Fibroblast of lung (primary cell): Measurements from ENCODE around the gene MB21D2. TPM values are rescaled to one million over a fixed set of nuclear protein-coding genes. Genes with fewer than 3 reads are reported as not detected.

Experiments
- DNase-seq, 2 donors: peaks; one replicate each; pipeline versions ENCODE4 v3.0.0 to v3.0.0-alpha.2; 2010; ENCODE audit warnings: low read depth in 2 of 2
- H2AFZ ChIP-seq: 2 replicates; pipeline ENCODE4 v1.5.1; 2012; ENCODE audit warnings: low read length, control low read depth, inconsistent platforms
- H3K27ac ChIP-seq: 2 replicates; pipeline ENCODE4 v1.5.1; 2011; ENCODE audit warnings: low read length, control low read depth; ENCODE audit not compliant: insufficient read depth
- H3K27me3 ChIP-seq: 2 replicates; pipeline ENCODE4 v1.5.1; 2011; ENCODE audit warnings: mild to moderate bottlenecking, low read length; ENCODE audit not compliant: control insufficient read depth, insufficient read depth
- H3K36me3 ChIP-seq: 2 replicates; pipeline ENCODE4 v1.5.1; 2011; ENCODE audit warnings: low read length; ENCODE audit not compliant: control insufficient read depth, insufficient read depth
- H3K4me1 ChIP-seq: 2 replicates; pipeline ENCODE4 v1.5.1; 2011; ENCODE audit warnings: low read length; ENCODE audit not compliant: control insufficient read depth, insufficient read depth; ENCODE audit errors: extremely low read depth
- H3K4me2 ChIP-seq: 2 replicates; pipeline ENCODE4 v1.5.1; 2011; ENCODE audit warnings: low read length, control low read depth; ENCODE audit not compliant: insufficient read depth; ENCODE audit errors: extremely low read depth
- H3K4me3 ChIP-seq, 4 experiments: fragments of 200-600 bp in 1 of 4; sonication (generic) in 1 of 4; replicated peaks in 1 of 4; 2 replicates each; pipeline ENCODE4 v1.5.1; 2011 to 2016; ENCODE audit warnings: low read length in 4 of 4, low read depth in 3 of 4, mild to moderate bottlenecking in 3 of 4, control low read depth in 2 of 4, inconsistent platforms in 1 of 4, mixed read lengths in 1 of 4; ENCODE audit not compliant: insufficient read depth in 1 of 4; ENCODE audit errors: control extremely low read depth in 1 of 4
- H3K79me2 ChIP-seq: 2 replicates; pipeline ENCODE4 v1.5.1; 2012; ENCODE audit warnings: mild to moderate bottlenecking, low read length, inconsistent platforms; ENCODE audit not compliant: control insufficient read depth, insufficient read depth
- H3K9ac ChIP-seq: 2 replicates; pipeline ENCODE4 v1.5.1; 2011; ENCODE audit warnings: mild to moderate bottlenecking, low read length, control low read depth; ENCODE audit not compliant: insufficient read depth
- H3K9me3 ChIP-seq: 2 replicates; pipeline ENCODE4 v1.5.1; 2012; ENCODE audit warnings: low read depth, low read length; ENCODE audit not compliant: control insufficient read depth, insufficient read depth
- H4K20me1 ChIP-seq: 2 replicates; pipeline ENCODE4 v1.5.1; 2011; ENCODE audit warnings: low read length; ENCODE audit not compliant: control insufficient read depth, insufficient read depth; ENCODE audit errors: extremely low read depth
- EZH2 ChIP-seq: IDR thresholded peaks from 2 replicates; pipeline ENCODE4 v1.5.1; 2012; ENCODE audit warnings: low read length, control low read depth, mild to moderate bottlenecking; ENCODE audit errors: missing control alignments
- polyA plus RNA-seq, 2 donors: library from polyadenylated mRNA; depleted of rRNA in 1 of 2; stranded (reverse) in 1 of 2; unstranded in 1 of 2; fragments of >200 nt; gene quantifications; 2 replicates each; pipeline ENCODE4 v1.2.1, GENCODE V29; 2011 to 2012; ENCODE audit warnings: missing spikeins in 1 of 2
- total RNA-seq: library from RNA; depleted of rRNA; stranded (reverse); fragments of >200 nt; gene quantifications from 2 replicates; pipeline ENCODE4 v1.2.1, GENCODE V29; 2014
- TF ChIP-seq, protein P1 (sequence below), 2 donors: IDR thresholded peaks in 1 of 2; conservative IDR thresholded peaks in 1 of 2; 1 replicate in 1 of 2; 2 replicates in 1 of 2; pipeline ENCODE4 v1.5.1; 2011 to 2012; ENCODE audit warnings: low read length in 2 of 2, control low read depth in 1 of 2, inconsistent platforms in 1 of 2, low read depth in 1 of 2, mild to moderate bottlenecking in 1 of 2

Gene MB21D2
- total and polyA plus RNA-seq, 2 donors (not counting 1 experiment from before 2014, with no cell fraction given) = 3.5 to 11.4 TPM

DNA sequence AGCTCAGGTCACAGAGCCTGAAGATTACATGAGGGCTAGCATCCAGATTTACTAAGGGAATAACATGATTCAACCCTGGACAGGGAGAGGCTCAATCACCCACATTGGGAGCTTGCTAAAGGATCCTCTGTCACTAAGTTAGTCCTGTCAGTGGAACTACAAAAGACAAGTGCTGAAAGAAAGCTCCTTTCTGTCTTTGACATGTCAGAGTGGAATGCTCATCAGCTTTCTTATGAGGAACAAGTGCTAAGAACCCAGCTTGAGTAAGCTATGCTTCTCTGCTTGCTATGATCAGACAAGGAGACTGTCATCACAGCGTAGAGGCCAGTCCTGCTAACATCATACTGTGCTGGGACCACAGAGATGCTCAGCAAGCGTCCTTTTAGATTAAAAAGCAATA is 74.5 kb downstream of the MB21D2 start:
- Histone ChIP-seq H3K36me3 (no peaks in the 10 kb centered on the region), H3K79me2 (peaks cover 15% of the 10 kb centered on the region), H3K4me3 (no peak overlapping the region), H3K4me1 (peaks cover 2% of the 10 kb centered on the region), H3K9ac (no peak overlapping the region), H2AFZ (no peak overlapping the region), H3K27ac (no peak overlapping the region), H3K27me3 (no peaks in the 10 kb centered on the region), H3K4me2 (no peak overlapping the region), H3K9me3 (no peaks in the 10 kb centered on the region), H4K20me1 (no peaks in the 10 kb centered on the region)
- no peak for DNase-seq
- TF ChIP-seq EZH2 = no peak
- TF ChIP-seq, protein P1, sequence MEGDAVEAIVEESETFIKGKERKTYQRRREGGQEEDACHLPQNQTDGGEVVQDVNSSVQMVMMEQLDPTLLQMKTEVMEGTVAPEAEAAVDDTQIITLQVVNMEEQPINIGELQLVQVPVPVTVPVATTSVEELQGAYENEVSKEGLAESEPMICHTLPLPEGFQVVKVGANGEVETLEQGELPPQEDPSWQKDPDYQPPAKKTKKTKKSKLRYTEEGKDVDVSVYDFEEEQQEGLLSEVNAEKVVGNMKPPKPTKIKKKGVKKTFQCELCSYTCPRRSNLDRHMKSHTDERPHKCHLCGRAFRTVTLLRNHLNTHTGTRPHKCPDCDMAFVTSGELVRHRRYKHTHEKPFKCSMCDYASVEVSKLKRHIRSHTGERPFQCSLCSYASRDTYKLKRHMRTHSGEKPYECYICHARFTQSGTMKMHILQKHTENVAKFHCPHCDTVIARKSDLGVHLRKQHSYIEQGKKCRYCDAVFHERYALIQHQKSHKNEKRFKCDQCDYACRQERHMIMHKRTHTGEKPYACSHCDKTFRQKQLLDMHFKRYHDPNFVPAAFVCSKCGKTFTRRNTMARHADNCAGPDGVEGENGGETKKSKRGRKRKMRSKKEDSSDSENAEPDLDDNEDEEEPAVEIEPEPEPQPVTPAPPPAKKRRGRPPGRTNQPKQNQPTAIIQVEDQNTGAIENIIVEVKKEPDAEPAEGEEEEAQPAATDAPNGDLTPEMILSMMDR (conservative IDR thresholded peaks at IDR 0.05 in 1 of 2, IDR thresholded peaks at IDR 0.05 in 1 of 2; ENCODE audit: low read depth in 1 of 2, low read length in 2 of 2) = no peak

DNA sequence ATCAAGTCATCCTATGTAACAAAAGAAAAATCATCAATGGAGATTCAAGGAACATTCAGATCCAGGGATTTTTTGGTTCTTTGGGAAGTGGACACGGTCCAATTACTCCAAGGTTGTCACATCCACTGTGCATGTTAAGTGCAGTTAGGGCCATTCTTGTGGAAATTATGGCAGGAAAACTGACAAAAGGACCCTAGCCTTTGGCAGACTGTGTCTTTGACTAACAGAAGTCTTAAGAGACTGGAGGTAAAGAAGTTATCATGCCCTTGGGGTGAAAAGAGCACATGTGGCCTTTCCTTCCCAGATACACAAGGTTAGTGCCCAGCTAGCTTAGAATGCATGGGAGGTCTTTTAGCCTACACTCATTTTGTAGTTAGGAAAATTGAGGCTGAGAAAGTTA is 74.9 kb downstream of the MB21D2 start:
- no peaks in the 10 kb centered on the region for H4K20me1 ChIP-seq
- no peak overlapping the region for H2AFZ ChIP-seq
- H3K79me2 ChIP-seq = peaks cover 15% of the 10 kb centered on the region
- no peaks in the 10 kb centered on the region for H3K27me3 ChIP-seq
- no peaks in the 10 kb centered on the region for H3K36me3 ChIP-seq
- no peak overlapping the region for H3K4me2 ChIP-seq
- TF ChIP-seq EZH2 = no peak
- TF ChIP-seq, protein P1 (conservative IDR thresholded peaks at IDR 0.05 in 1 of 2, IDR thresholded peaks at IDR 0.05 in 1 of 2; ENCODE audit: low read depth in 1 of 2, low read length in 2 of 2) = no peak
- H3K4me1 ChIP-seq = no peaks in the 10 kb centered on the region
- no peaks in the 10 kb centered on the region for H3K9me3 ChIP-seq
- DNase-seq = no peak
- H3K9ac ChIP-seq = no peak overlapping the region
- no peak overlapping the region for H3K27ac ChIP-seq
- no peak overlapping the region for H3K4me3 ChIP-seq

DNA sequence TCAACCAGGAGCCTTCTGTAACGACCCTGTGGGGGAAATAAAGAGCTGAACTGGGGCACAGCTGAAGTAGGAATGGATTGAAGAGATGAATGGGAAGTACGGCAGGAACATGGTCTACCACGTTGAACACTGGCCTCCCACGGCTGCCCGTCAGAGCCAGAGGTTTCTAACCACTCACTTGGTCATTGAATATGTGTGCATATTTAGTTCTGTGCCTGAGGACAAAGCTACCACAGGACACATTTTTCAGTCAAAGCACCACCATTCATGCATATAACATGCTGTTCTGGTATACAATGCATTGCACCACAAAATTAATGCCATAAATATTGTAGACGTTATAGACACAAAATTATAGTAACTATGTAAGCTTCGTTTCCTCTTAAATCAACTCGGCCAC is 75.5 kb downstream of the MB21D2 start:
- no peaks in the 10 kb centered on the region for H3K9me3 ChIP-seq
- H3K27ac ChIP-seq = no peak overlapping the region
- no peaks in the 10 kb centered on the region for H3K27me3 ChIP-seq
- H3K4me3 ChIP-seq = no peak overlapping the region
- H3K79me2 ChIP-seq = peaks cover 15% of the 10 kb centered on the region
- no peak overlapping the region for H3K4me2 ChIP-seq
- no peak for DNase-seq
- H4K20me1 ChIP-seq = no peaks in the 10 kb centered on the region
- no peak overlapping the region for H2AFZ ChIP-seq
- no peaks in the 10 kb centered on the region for H3K36me3 ChIP-seq
- H3K4me1 ChIP-seq = no peaks in the 10 kb centered on the region
- H3K9ac ChIP-seq = no peak overlapping the region
- TF ChIP-seq, protein P1 (conservative IDR thresholded peaks at IDR 0.05 in 1 of 2, IDR thresholded peaks at IDR 0.05 in 1 of 2; ENCODE audit: low read depth in 1 of 2, low read length in 2 of 2) = no peak
- no peak for TF ChIP-seq EZH2
